HG02870 (cell line): ENCODE data around the gene TMEM242.
"Not testable (repeated sequence)": the region's sequence is repeated elsewhere in the genome, so short reads cannot be mapped to it uniquely, and the experiment has no call there.

Experiments used
- ATAC-seq: cut with Tn5 transposase; IDR thresholded peaks from one replicate; pipeline ENCODE4 v1.9.1; 2021; ENCODE audit warnings: mild to moderate bottlenecking, moderate library complexity; ENCODE audit not compliant: unreplicated experiment

Gene TMEM242

DNA sequence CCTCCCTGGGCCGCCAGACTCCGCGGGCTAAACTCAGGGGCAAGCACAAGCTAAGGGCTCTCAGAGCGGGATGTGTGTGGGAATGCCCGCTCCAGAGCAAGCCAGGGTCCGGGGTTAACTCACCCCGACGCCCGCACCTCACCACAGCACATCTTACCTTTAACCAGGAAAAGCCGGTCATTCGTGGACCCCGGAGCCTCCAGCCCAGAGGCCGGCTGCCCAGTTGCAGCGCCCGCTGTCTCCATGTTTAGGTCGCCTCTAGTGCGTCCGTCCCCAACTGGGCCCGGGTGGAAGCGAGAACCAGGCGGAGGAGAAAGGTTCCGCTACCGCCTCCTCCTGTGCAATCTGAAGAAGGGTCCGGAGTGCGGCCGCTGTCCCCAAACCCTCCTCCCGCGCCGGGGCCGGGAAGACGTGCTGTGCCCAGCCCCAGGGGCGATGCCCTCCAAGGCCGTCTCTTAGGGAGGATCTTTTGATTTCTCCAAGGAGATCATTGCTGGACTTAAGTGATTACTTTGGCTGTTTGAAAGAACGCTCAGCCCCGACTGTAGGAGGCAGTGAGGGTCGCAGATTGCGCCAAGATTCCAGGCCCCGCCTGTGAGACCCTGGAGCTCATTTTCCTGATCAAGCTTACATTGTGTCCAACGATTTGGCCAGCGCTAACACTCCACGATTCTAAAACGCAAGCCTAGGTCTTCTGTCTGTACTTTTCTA lies at the start of gene TMEM242:
TSS of gene TMEM242 (minus strand) at position 265 of the 711 bp plus-strand sequence. CDS start at position 245, 20 bp downstream.
- peak; percentile 91 for ATAC-seq

- no peak for ATAC-seq
These were observed 49.4 kb upstream of the TMEM242 start for GRCh38 chr6:157372501-157373280.

GRCh38 chr6:157370755-157371154 lies 47.4 kb upstream of the TMEM242 start:
- no peak for ATAC-seq

- no peak for ATAC-seq
These were observed 45.2 kb upstream of the TMEM242 start for GRCh38 chr6:157368359-157369049.

DNA sequence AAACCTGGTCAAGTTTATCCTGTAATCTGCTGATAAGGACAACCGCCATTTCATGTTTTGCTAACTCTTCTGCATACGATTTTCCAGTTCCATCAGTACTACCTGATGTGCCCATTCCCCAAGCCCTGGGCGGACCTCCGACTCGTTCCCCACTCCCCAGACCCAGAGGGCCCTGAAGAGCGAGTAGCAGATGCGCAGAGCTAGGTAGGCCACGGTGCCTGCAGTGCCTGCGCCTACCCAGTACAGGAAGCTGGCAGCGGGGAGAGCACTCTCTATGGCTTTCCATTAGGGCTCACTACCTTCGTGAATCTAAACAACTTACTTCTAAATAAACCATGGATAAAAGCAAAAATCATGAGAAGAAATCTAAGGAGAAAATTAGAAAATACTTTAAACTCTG lies 43.3 kb upstream of the TMEM242 start:
- no peak for ATAC-seq

DNA sequence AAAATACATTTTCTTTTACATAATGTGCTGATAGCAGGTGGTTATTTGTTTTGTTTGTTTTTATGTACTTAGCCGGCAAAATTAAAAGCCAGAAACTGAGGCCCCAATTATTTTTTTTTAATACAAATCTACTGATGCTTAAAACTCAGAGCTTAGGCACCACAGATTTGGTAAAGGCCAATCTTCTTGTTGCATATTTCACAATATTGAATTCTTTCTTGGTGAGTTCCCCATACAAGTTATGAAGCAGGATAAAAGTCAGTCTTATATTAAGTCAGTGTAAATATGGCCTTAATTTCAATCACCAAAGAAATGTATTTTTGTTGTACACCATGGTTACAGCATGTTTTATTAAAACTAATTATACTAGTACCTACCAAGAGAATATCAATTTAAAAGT lies 41.4 kb upstream of the TMEM242 start:
- no peak for ATAC-seq

DNA sequence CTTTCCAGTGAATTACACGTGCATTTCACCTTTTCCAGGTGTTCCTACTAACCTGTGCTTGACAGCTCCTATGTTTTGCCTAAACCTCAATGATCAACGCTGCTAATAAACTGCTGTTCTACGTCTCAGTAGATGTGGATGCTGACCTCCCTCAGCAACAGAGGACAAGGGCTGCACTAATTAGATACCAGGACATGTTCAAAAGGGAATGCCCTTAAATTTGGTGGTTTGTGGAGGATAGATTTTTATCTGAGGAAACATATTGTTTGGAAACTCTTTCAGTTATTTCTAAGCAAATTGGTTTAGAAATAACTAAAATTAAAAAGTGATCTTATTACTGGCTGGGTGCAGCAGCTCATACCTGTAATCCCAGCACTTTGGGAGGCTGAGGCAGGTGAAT lies 38.6 kb upstream of the TMEM242 start:
- no peak for ATAC-seq

GRCh38 chr6:157358287-157358686 lies 35.0 kb upstream of the TMEM242 start:
- no peak for ATAC-seq

- no peak for ATAC-seq
These were observed 23.1 kb upstream of the TMEM242 start for GRCh38 chr6:157346373-157346772.

DNA sequence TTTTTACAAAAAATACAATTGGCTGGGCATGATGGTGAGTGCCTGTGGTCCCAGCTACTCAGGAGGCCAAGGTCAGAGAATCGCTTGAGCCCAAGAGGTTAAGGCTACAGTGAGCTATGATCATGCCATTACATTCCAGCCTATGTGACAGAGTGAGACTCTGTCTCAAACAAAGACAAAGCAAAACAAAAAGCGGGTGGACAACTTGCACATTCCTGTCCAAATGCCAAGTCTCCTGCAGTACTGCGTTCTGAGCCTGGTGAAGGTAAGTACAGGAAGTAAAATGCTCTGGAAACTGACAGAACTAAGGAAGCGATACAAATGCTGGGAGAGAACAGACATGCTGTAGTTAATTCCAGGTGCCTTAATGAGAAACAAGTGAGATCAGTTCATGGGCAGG lies 20.4 kb upstream of the TMEM242 start:
- no peak for ATAC-seq

DNA sequence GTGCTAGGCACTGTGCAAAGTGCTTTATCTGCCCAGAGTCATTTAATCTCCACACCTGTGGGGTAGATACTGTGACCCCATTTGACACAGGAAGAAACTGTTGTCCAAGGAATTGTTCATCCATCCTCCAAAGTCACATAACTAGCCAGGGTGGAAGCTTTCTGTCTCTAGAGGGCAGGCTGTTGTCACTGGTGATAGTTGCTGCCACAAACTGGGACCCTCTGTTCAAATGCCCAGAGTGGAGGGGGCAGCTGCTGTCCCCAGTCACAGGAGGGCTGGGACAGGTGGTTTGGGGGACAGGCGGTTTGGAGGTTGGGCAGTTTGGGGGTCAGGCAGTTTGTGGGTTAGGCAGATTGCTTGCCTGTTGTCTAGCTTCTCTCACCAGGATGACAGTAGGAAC lies 16.1 kb upstream of the TMEM242 start:
- no peak for ATAC-seq

DNA sequence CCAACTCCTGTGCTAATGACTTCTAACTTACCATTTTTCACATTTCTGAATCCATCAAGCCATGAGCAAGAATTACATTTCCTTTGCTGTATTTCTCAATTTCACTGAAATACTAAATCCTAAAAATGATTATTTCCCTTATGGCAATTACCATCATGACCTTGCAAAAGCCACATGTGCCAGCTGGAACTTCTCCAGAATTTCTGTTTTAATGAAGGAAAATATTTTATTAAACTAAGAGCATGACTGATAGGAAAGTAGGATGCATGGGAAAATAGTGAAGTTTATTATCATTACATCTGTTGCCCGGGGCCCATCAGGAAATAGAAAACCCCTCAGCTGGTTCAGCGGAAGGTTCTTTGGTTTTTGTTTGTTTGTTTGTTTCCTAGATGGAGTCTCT lies 14.4 kb upstream of the TMEM242 start:
- ATAC-seq: no peak

DNA sequence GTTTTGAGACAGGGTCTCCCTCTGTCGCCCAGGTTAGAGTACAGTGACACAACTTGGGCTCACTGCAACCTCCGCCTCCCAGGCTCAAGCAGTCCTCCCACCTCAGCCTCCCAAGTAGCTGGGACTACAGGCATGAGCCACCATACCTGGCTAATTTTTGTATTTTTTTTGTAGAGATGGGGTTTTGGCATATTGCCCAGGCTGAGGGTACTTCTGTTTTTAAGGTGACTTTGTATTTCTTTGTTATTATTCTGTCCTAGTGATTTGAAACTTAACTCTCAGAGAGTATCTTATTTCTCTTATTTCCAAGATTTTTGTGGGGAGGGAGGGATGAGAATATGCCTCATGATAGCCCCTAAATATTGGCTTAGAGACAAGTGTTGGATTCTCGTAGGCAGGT lies 14.0 kb upstream of the TMEM242 start:
- ATAC-seq: not testable (repeated sequence)

- no peak for ATAC-seq
These were observed 12.5 kb upstream of the TMEM242 start for GRCh38 chr6:157335829-157336228.

DNA sequence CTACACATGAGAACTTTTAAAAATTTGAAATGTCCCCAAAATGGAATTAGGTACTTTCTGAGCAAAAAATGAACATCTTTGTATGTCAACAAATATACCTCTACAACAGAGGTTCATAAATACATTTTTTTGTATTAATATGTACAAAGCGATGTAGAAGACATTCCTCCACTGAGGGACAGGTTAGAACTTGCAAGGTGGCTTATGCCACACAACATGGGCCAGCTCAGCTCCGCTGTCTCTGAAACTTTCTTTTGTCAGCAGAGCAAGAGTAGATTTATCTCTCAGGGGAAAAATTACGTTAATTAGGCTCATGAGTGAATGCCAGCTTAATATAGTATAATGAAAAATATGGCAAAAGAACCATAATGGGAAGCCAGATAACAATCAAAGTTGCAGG lies 10.6 kb upstream of the TMEM242 start:
- no peak for ATAC-seq

DNA sequence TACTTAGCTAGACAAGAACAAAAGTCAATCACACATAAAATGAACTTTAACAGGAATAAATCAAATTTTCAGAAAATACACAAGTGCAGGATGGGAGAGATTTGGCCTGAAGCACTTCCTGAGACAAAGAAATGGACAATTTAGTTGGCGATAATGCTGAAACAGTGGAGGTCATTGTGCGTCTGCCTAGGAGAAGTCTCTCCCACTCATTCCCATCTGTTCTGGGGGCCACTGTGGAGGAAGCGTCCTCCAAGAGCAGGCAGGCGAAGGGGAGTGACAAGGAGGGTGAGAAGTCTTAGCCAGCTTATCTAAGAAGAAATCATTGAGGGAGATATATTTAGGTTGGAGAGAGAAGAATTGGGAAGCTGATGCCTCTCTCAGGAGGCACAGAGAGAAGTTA lies 10.2 kb upstream of the TMEM242 start:
- ATAC-seq: no peak

DNA sequence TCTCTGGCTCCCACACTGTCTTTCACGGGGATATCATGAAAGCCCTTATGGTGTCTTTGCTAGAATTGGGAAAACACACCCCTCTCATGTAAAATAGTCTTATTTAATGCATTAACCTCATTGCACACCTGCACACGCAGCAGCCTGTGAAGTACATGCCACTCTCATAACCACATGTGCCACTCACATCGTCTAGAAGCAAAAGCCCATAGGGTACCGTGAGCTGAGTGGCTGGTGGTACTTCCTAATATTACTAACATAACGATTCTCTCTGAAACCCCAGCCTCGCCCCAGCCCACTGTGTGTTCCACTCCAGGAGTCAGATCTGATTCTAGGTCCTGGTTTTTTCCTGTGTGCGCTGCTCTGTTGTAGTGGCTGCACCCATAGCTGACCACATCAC lies 9.5 kb upstream of the TMEM242 start:
- no peak for ATAC-seq

GRCh38 chr6:157330831-157331230 lies 7.5 kb upstream of the TMEM242 start:
- no peak for ATAC-seq

DNA sequence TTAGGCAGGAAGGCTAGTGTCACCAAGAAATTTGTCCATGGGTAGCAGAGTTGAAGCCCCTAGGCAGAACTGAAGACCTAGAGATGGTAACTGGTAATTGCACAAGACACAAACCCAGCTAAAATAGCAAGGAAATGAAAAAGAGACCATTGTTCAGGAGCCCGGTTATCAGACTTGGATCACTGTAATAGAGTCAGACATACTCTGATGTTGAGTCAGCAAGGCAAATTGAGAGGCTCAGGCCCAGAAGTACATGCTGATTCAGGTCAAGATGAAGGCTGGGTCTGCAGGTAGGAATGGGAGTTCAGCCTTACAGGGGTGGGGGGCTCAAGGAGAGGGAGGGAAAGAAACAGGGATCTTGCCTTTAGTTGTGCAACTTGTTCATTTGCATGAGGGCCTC lies 6.5 kb upstream of the TMEM242 start:
- no peak for ATAC-seq

DNA sequence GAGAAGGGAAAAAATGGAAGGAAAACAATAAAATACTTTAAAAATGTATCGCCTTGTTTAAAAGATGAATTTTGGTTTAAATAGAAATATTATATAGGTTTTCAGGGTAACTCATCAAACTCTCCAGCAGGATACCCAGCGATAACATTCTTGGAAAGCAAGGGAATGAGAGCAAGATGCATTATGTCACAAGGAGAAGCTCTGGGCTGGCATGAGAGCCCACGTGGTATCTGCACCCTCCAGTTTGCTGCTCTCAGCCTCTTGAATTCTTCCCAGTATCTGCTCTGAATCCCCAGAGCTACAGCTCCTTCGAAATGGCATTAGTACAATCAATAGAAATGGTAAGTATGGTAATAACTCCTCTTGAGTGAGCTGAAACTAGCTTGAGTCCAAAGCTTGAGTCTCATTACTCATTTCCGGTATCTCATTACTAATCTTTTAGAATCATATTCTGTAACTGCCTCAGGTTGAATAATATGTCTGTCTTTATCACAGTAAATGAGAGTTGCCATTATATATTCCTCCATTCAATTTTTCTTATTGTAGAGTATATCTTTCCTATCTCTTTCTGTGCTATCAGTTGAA lies 4.9 kb upstream of the TMEM242 start:
- ATAC-seq: no peak

GRCh38 chr6:157326979-157327378 lies 3.7 kb upstream of the TMEM242 start:
- no peak for ATAC-seq
